AG04449 (cell line): Measurements from ENCODE around the gene AP1AR.
"Not testable (repeated sequence)": the region's sequence is repeated elsewhere in the genome, so short reads cannot be mapped to it uniquely, and the experiment has no call there.

Experiments
- CTCF ChIA-PET: fragments of 350-600 bp; formaldehyde crosslinking; extraction: SDS; loops from one replicate; lab custom pipeline; 2021; ENCODE audit warnings: antibody characterized with exemption; lab: Yijun Ruan, JAX
- POLR2A ChIA-PET: fragments of 400-600, 350-600 bp; formaldehyde crosslinking; extraction: SDS; loops from one replicate; lab custom pipeline; 2020; ENCODE audit warnings: antibody characterized with exemption, inconsistent platforms; lab: Yijun Ruan, JAX
- DNase-seq: peaks from one replicate; pipeline ENCODE4 v3.0.0-alpha.2; 2010; ENCODE audit warnings: low read depth, low spot score
- H3K4me3 ChIP-seq: 2 replicates; pipeline ENCODE4 v1.5.1; 2011; ENCODE audit warnings: low read depth, mild to moderate bottlenecking, control low read depth, low read length
- CTCF ChIP-seq: IDR thresholded peaks from one replicate; pipeline ENCODE4 v1.5.1; 2011; ENCODE audit warnings: mild to moderate bottlenecking, moderate library complexity, low read length, control low read depth, inconsistent platforms; ENCODE audit not compliant: insufficient read depth; ENCODE audit errors: missing control alignments

Gene AP1AR

GRCh38 chr4:112203593-112203992 lies 28.0 kb upstream of the AP1AR start:
- no peak for DNase-seq
- ChIA-PET POLR2A (no interaction called here), CTCF (interaction anchor here (1.6 to 1.8 kb wide), 2 partner anchors 11 to 105 kb away, joined by 3 to 7 read pairs; no protein-coding TSS in a partner anchor)
- H3K4me3 ChIP-seq = no peak overlapping the region
- TF ChIP-seq CTCF = no peak

- no peak overlapping the region for H3K4me3 ChIP-seq
- ChIA-PET POLR2A (no interaction called here), CTCF (no interaction called here)
- no peak for DNase-seq
- TF ChIP-seq CTCF = no peak
Observed at GRCh38 chr4:112206431-112206830, 25.2 kb upstream of the AP1AR start.

GRCh38 chr4:112208137-112209095 lies 23.2 kb upstream of the AP1AR start:
- H3K4me3 ChIP-seq, DNase-seq, CTCF ChIA-PET, POLR2A ChIA-PET: not testable (repeated sequence)

- POLR2A ChIA-PET = no interaction called here
- H3K4me3 ChIP-seq = no peak overlapping the region
- TF ChIP-seq CTCF = no peak
- CTCF ChIA-PET = interaction anchor here (0.6 to 1.1 kb wide), 2 partner anchors 9 to 25 kb away, joined by 3 read pairs; no protein-coding TSS in a partner anchor
- no peak for DNase-seq
Observed at GRCh38 chr4:112210777-112211176, 20.8 kb upstream of the AP1AR start.

DNA sequence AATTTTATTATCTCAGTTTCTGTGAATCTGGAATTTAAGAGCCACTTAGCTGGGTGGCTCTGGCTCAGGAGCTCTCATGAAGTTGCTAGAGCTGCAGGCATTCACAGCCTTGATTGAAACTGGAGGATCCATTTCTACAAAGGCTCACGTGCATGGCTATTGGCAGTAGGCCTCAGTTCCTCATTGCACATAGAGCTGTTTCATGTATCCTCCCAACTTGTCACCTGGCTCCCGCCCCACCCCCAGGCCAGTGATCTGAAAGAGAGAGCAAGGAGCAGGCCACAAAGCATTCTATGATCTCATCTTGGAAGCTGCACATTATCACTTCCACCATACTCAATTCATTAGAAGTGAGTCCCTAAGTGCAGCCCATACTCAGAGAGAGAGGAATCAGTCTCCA lies 18.5 kb upstream of the AP1AR start:
- no peak for TF ChIP-seq CTCF
- H3K4me3 ChIP-seq = no peak overlapping the region
- POLR2A ChIA-PET = no interaction called here
- no peak for DNase-seq
- CTCF ChIA-PET = interaction anchor here (1.8 to 2.0 kb wide), 4 partner anchors 15 to 109 kb away, joined by 6 to 11 read pairs (median 8); no protein-coding TSS in a partner anchor

DNA sequence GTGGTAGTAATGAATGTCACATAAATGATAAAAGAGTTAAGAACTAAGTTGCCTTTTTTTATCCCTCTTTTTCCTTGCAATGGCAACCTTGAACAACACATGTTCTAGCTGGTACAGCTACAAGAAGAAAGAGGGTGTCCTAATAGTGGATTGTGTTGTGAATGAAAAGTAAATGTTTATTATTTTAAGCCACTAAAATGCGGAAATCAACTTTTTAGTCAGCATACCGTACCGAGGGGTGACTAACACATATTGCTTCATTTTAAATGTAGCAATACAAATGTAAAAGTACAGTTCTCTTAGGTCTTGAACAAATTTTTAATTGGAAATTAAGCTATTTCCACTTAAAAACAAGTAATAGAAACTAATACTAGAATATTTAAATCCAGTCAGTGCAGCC lies 17.7 kb upstream of the AP1AR start:
- peak; percentile 33 for DNase-seq
- TF ChIP-seq CTCF = no peak
- CTCF ChIA-PET = interaction anchor here (0.6 to 2.8 kb wide), 18 partner anchors 10 to 392 kb away, joined by 3 to 24 read pairs (median 6); no protein-coding TSS in a partner anchor
- no peak overlapping the region for H3K4me3 ChIP-seq
- POLR2A ChIA-PET = interaction anchor here (1.2 kb wide), 1 partner anchor 18 kb away, joined by 3 read pairs; the partner anchor contains the start of gene AP1AR
